Middle frontal gyrus (tissue), 1 donor: ENCODE results near the gene ANO8.
A peak's percentile ranks its signal among the peaks of the same experiment; 100 is the strongest.
"Not testable (repeated sequence)": the region's sequence is repeated elsewhere in the genome, so short reads cannot be mapped to it uniquely, and the experiment has no call there.

ENCODE experiments used
- DNase-seq: peaks from one replicate; pipeline ENCODE4 v3.0.0-alpha.2; 2015; ENCODE audit warnings: low spot score; ENCODE audit errors: extremely low spot score

ANO8 gene

GRCh38 chr19:17292301-17293074, 42.2 kb downstream of the ANO8 start:
- DNase-seq = peak; percentile 23

GRCh38 chr19:17289489-17289888, 45.2 kb downstream of the ANO8 start:
- DNase-seq = no peak

- no peak for DNase-seq
Observed at GRCh38 chr19:17286752-17287151, 47.9 kb downstream of the ANO8 start.

GRCh38 chr19:17286263-17286662, 48.4 kb downstream of the ANO8 start:
- DNase-seq = no peak

GRCh38 chr19:17285415-17286135, 49.1 kb downstream of the ANO8 start:
- DNase-seq = no peak

GRCh38 chr19:17283504-17283996, 51.1 kb downstream of the ANO8 start:
- no peak for DNase-seq

GRCh38 chr19:17282488-17283125, 52.0 kb downstream of the ANO8 start:
- peak; percentile 12 for DNase-seq

GRCh38 chr19:17281391-17282304, 53.0 kb downstream of the ANO8 start, which contains the start of gene ANKLE1:
Gene ANKLE1, plus strand, starts transcription at chr19:17281901. Its CDS starts 20 bp downstream, at chr19:17281921.
- no peak for DNase-seq

GRCh38 chr19:17279436-17279835, 55.2 kb downstream of the ANO8 start:
- DNase-seq = no peak

GRCh38 chr19:17275441-17276175, 59.0 kb downstream of the ANO8 start:
- no peak for DNase-seq

- not testable (repeated sequence) for DNase-seq
Observed at GRCh38 chr19:17274892-17275291, 59.8 kb downstream of the ANO8 start.
